GM12892 (cell line): ENCODE results near the gene CBX3.
"Not testable (repeated sequence)": the region's sequence is repeated elsewhere in the genome, so short reads cannot be mapped to it uniquely, and the experiment has no call there.

Experiments used
- DNase-seq: peaks from one replicate; pipeline ENCODE4 v3.0.0; 2011; ENCODE audit not compliant: insufficient read length
- FAIRE-seq: peaks from 2 replicates; lab custom pipeline; 2011; peaks lifted over from hg19 to GRCh38; lab: Jason Lieb, UNC
- POLR2A ChIP-seq: IDR thresholded peaks from 2 replicates; pipeline ENCODE4 v1.6.1; 2011; ENCODE audit warnings: low read depth, low read length, control low read depth
- POLR2AphosphoS5 ChIP-seq: IDR thresholded peaks from 2 replicates; pipeline ENCODE4 v1.6.1; 2011; ENCODE audit warnings: low read depth, low read length, control low read depth
- TAF1 ChIP-seq: IDR thresholded peaks from 2 replicates; pipeline ENCODE4 v1.6.1; 2011; ENCODE audit warnings: low read depth, mild to moderate bottlenecking, control low read depth, low read length, borderline replicate concordance

CBX3 gene

GRCh38 chr7:26160896-26161295 is 40.6 kb upstream of the CBX3 start:
- DNase-seq (no peak), FAIRE-seq (no peak)
- TF ChIP-seq POLR2A (no peak), TAF1 (no peak), POLR2AphosphoS5 (no peak)

- no peak for FAIRE-seq
- no peak for DNase-seq
These were observed 39.1 kb upstream of the CBX3 start for GRCh38 chr7:26162431-26162830.

GRCh38 chr7:26163804-26164203 is 37.7 kb upstream of the CBX3 start:
- not testable (repeated sequence) for DNase-seq, FAIRE-seq

More at GRCh38 chr7:26162431-26162830, 39.1 kb upstream of the CBX3 start:
- TF ChIP-seq POLR2AphosphoS5 (no peak), TAF1 (no peak), POLR2A (no peak)

- no peak for FAIRE-seq
- no peak for DNase-seq
- no peak for TF ChIP-seq POLR2A
- no peak for TF ChIP-seq POLR2AphosphoS5
- TF ChIP-seq TAF1: no peak
These were observed 35.4 kb upstream of the CBX3 start for GRCh38 chr7:26165950-26166683.

GRCh38 chr7:26166684-26167266 is 34.8 kb upstream of the CBX3 start:
- FAIRE-seq (no peak), DNase-seq (no peak)

GRCh38 chr7:26167303-26167934 is 34.1 kb upstream of the CBX3 start:
- TF ChIP-seq POLR2A: no peak
- TF ChIP-seq POLR2AphosphoS5: no peak
- no peak for TF ChIP-seq TAF1
- FAIRE-seq (no peak), DNase-seq (no peak)

More at GRCh38 chr7:26166684-26167266, 34.8 kb upstream of the CBX3 start:
- no peak for TF ChIP-seq POLR2AphosphoS5
- TF ChIP-seq POLR2A: no peak
- no peak for TF ChIP-seq TAF1

- DNase-seq (no peak), FAIRE-seq (no peak)
- TF ChIP-seq POLR2AphosphoS5 (no peak), TAF1 (no peak), POLR2A (no peak)
These were observed 33.0 kb upstream of the CBX3 start for GRCh38 chr7:26168458-26169023.

GRCh38 chr7:26169271-26169670 is 32.3 kb upstream of the CBX3 start:
- FAIRE-seq (no peak), DNase-seq (no peak)
- TF ChIP-seq POLR2AphosphoS5: no peak
- no peak for TF ChIP-seq TAF1
- no peak for TF ChIP-seq POLR2A

- TF ChIP-seq POLR2AphosphoS5 (no peak), POLR2A (no peak), TAF1 (no peak)
- FAIRE-seq: no peak
- no peak for DNase-seq
These were observed 30.9 kb upstream of the CBX3 start for GRCh38 chr7:26170663-26171062.

GRCh38 chr7:26171601-26172000 is 29.9 kb upstream of the CBX3 start:
- TF ChIP-seq TAF1: no peak
- TF ChIP-seq POLR2A: no peak
- no peak for TF ChIP-seq POLR2AphosphoS5
- DNase-seq: no peak
- no peak for FAIRE-seq

- FAIRE-seq (no peak), DNase-seq (no peak)
- TF ChIP-seq TAF1 (no peak), POLR2AphosphoS5 (no peak), POLR2A (no peak)
These were observed 29.5 kb upstream of the CBX3 start for GRCh38 chr7:26172048-26172447.

- DNase-seq, FAIRE-seq: not testable (repeated sequence)
These were observed 25.6 kb upstream of the CBX3 start for GRCh38 chr7:26175903-26176302.

- not testable (repeated sequence) for FAIRE-seq, DNase-seq
These were observed 24.8 kb upstream of the CBX3 start for GRCh38 chr7:26176696-26177095.

GRCh38 chr7:26177269-26177668 is 24.3 kb upstream of the CBX3 start:
- DNase-seq, FAIRE-seq: not testable (repeated sequence)
